GM12878 (cell line): ENCODE data around the gene VMO1.

Source experiments
- E2F8 ChIP-seq: fragments of 450-650 bp; IDR thresholded peaks from 2 replicates; pipeline ENCODE4 v1.6.1; 2018; ENCODE audit warnings: mild to moderate bottlenecking, low read depth, moderate library complexity; ENCODE audit not compliant: partially characterized antibody
- EGR1 ChIP-seq, 2 experiments: IDR thresholded peaks; 1 replicate in 1 of 2; 2 replicates in 1 of 2; pipeline ENCODE4 v1.6.1; 2011 to 2012; ENCODE audit warnings: low read depth in 2 of 2, low read length in 2 of 2, borderline replicate concordance in 1 of 2, mild to moderate bottlenecking in 1 of 2, moderate library complexity in 1 of 2
- IKZF2 ChIP-seq, 2 experiments: fragments of 450-650 bp; IDR thresholded peaks; 2 replicates each; pipeline ENCODE4 v1.6.1; 2017; ENCODE audit warnings: mild to moderate bottlenecking in 2 of 2, moderate library complexity in 2 of 2
- MAX ChIP-seq: IDR thresholded peaks from 2 replicates; pipeline ENCODE4 v1.6.1; 2012; ENCODE audit warnings: low read depth, low read length, improper control_type of control experiment
- MEF2B ChIP-seq: fragments of 450-650 bp; IDR thresholded peaks from 2 replicates; pipeline ENCODE4 v1.6.1; 2018; ENCODE audit warnings: mild to moderate bottlenecking, moderate library complexity; ENCODE audit not compliant: partially characterized antibody, poor library complexity, severe bottlenecking
- MTA3 ChIP-seq: IDR thresholded peaks from 2 replicates; pipeline ENCODE4 v1.6.1; 2012; ENCODE audit warnings: low read length, inconsistent platforms, borderline replicate concordance
- PKNOX1 ChIP-seq: fragments of 450-650 bp; IDR thresholded peaks from 2 replicates; pipeline ENCODE4 v1.6.1; 2016; ENCODE audit warnings: mild to moderate bottlenecking
- RELA ChIP-seq: fragments of 450-650 bp; IDR thresholded peaks from 2 replicates; pipeline ENCODE4 v1.8.0; 2014; ENCODE audit warnings: borderline replicate concordance; ENCODE audit not compliant: partially characterized antibody
- SP1 ChIP-seq: IDR thresholded peaks from one replicate; pipeline ENCODE4 v1.6.1; 2011; ENCODE audit warnings: low read depth, low read length
- SREBF1 ChIP-seq: IDR thresholded peaks from 2 replicates; pipeline ENCODE4 v1.6.1; 2012; ENCODE audit warnings: mild to moderate bottlenecking, low read length
- TAF1 ChIP-seq: IDR thresholded peaks from 2 replicates; pipeline ENCODE4 v1.6.1; 2011; ENCODE audit warnings: mild to moderate bottlenecking, low read depth, low read length, borderline replicate concordance
- TCF12 ChIP-seq: IDR thresholded peaks from 2 replicates; pipeline ENCODE4 v1.6.1; 2011; ENCODE audit warnings: low read depth, mild to moderate bottlenecking, low read length
- USF1 ChIP-seq: IDR thresholded peaks from 2 replicates; pipeline ENCODE4 v1.6.1; 2011; ENCODE audit warnings: borderline replicate concordance, low read depth, mild to moderate bottlenecking, moderate library complexity, mixed read lengths, low read length; ENCODE audit not compliant: insufficient read depth; ENCODE audit errors: extremely low read length
- USF2 ChIP-seq: IDR thresholded peaks from 2 replicates; pipeline ENCODE4 v1.6.1; 2011; ENCODE audit warnings: low read depth, low read length, improper control_type of control experiment, borderline replicate concordance

- TF ChIP-seq PKNOX1 (no peak), MTA3 (no peak), RELA (no peak), USF2 (no peak), E2F8 (no peak), IKZF2 (IDR thresholded peaks at IDR 0.05) (no peak), MEF2B (no peak), MAX (no peak), TCF12 (no peak), SP1 (no peak), SREBF1 (no peak), TAF1 (no peak), EGR1 (IDR thresholded peaks at IDR 0.05; ENCODE audit: borderline replicate concordance in 1 of 2, low read depth in 2 of 2, low read length in 2 of 2) (no peak), USF1 (no peak)
These were observed 47.7 kb downstream of the VMO1 start for GRCh38 chr17:4738136-4739121.
